SU-DHL-6 (cell line): ENCODE results near the gene TSPAN6.

Experiments used
- H2AFZ ChIP-seq: fragments of 200-600 bp; sonication (generic); 2 replicates; pipeline ENCODE4 v1.6.1; 2014; ENCODE audit warnings: low read depth, mild to moderate bottlenecking, moderate library complexity, mixed read lengths, antibody characterized with exemption, low read length; ENCODE audit not compliant: severe bottlenecking
- H3F3A ChIP-seq: fragments of 200-600 bp; shearing (Covaris generic); 2 replicates; pipeline ENCODE4 v1.6.0; 2016; ENCODE audit warnings: antibody characterized with exemption, mild to moderate bottlenecking; ENCODE audit not compliant: insufficient read depth
- H3K27ac ChIP-seq: fragments of 200-600 bp; sonication (generic); 2 replicates; pipeline ENCODE4 v1.5.1; 2016; ENCODE audit warnings: low read depth, mild to moderate bottlenecking, low read length, moderate library complexity, mixed read lengths
- H3K27me3 ChIP-seq: fragments of 200-600 bp; sonication (generic), shearing (Covaris generic); 2 replicates; pipeline ENCODE4 v1.6.0; 2014; ENCODE audit warnings: mild to moderate bottlenecking, low read length
- H3K36me3 ChIP-seq: fragments of 200-600 bp; sonication (generic); 2 replicates; pipeline ENCODE4 v1.6.1; 2014; ENCODE audit warnings: mild to moderate bottlenecking, low read length, mixed read lengths
- H3K4me2 ChIP-seq: fragments of 300-600, 200-600 bp; shearing (Covaris generic), sonication (generic); 2 replicates; pipeline ENCODE4 v1.6.0; 2014; ENCODE audit warnings: low read length, low read depth, mild to moderate bottlenecking; ENCODE audit not compliant: poor library complexity, severe bottlenecking
- H3K4me3 ChIP-seq: fragments of 200-600 bp; sonication (generic); 2 replicates; pipeline ENCODE4 v1.5.1; 2014; ENCODE audit warnings: antibody characterized with exemption, low read length, mild to moderate bottlenecking, mixed read lengths; ENCODE audit not compliant: insufficient read depth, poor library complexity, severe bottlenecking
- H3K79me2 ChIP-seq: fragments of 200-600 bp; sonication (generic); 2 replicates; pipeline ENCODE4 v1.6.1; 2014; ENCODE audit warnings: mild to moderate bottlenecking, low read length, moderate library complexity; ENCODE audit not compliant: insufficient read depth
- H3K9ac ChIP-seq: fragments of 200-600 bp; sonication (generic); 2 replicates; pipeline ENCODE4 v1.7.0; 2014; ENCODE audit warnings: mild to moderate bottlenecking, low read length
- H3K9me2 ChIP-seq: fragments of 200-600 bp; sonication (generic); replicated peaks from 2 replicates; pipeline ENCODE4 v1.6.1; 2014; ENCODE audit warnings: low read length; ENCODE audit not compliant: insufficient read depth
- H3K9me3 ChIP-seq: fragments of 200-600 bp; sonication (generic); 2 replicates; pipeline ENCODE4 v1.6.1; 2014; ENCODE audit warnings: low read length, mixed read lengths; ENCODE audit not compliant: insufficient read depth
- H4K20me1 ChIP-seq: fragments of 200-600 bp; sonication (generic); 2 replicates; pipeline ENCODE4 v1.6.1; 2014; ENCODE audit warnings: low read depth, mild to moderate bottlenecking, antibody characterized with exemption, low read length, moderate library complexity, mixed read lengths
- CTCF ChIP-seq: fragments of 200-600 bp; sonication (generic); IDR thresholded peaks from one replicate; pipeline ENCODE4 v1.5.1; 2017; ENCODE audit warnings: antibody characterized with exemption, mild to moderate bottlenecking, low read length, moderate library complexity; ENCODE audit not compliant: insufficient read depth, poor library complexity, severe bottlenecking
- EZH2phosphoT487 ChIP-seq: fragments of 200-600 bp; sonication (generic), shearing (Covaris generic); conservative IDR thresholded peaks from 2 replicates; pipeline ENCODE4 v1.6.1; 2018; ENCODE audit warnings: mild to moderate bottlenecking, antibody characterized with exemption, low read length, moderate library complexity, mixed read lengths

Gene TSPAN6

GRCh38 chrX:100677611-100678181 is 41.1 kb upstream of the TSPAN6 start:
- H3K79me2 ChIP-seq = no peaks in the 10 kb centered on the region
- no peak overlapping the region for H3K4me2 ChIP-seq
- no peaks in the 10 kb centered on the region for H3K36me3 ChIP-seq
- H3F3A ChIP-seq = no peaks in the 10 kb centered on the region
- no peaks in the 10 kb centered on the region for H3K9me3 ChIP-seq
- no peaks in the 10 kb centered on the region for H3K9me2 ChIP-seq
- H2AFZ ChIP-seq = no peak overlapping the region
- H4K20me1 ChIP-seq = no peaks in the 10 kb centered on the region
- H3K9ac ChIP-seq = no peak overlapping the region
- no peak overlapping the region for H3K27ac ChIP-seq
- TF ChIP-seq EZH2phosphoT487 (no peak), CTCF (no peak)
- no peaks in the 10 kb centered on the region for H3K27me3 ChIP-seq
- no peak overlapping the region for H3K4me3 ChIP-seq

GRCh38 chrX:100674705-100675104 is 38.1 kb upstream of the TSPAN6 start:
- Histone ChIP-seq H3K4me3 (no peak overlapping the region), H3K9me2 (no peaks in the 10 kb centered on the region), H3K79me2 (no peaks in the 10 kb centered on the region), H3K36me3 (no peaks in the 10 kb centered on the region), H3K27ac (no peak overlapping the region), H4K20me1 (no peaks in the 10 kb centered on the region), H3F3A (no peaks in the 10 kb centered on the region), H3K4me2 (no peak overlapping the region), H2AFZ (no peak overlapping the region), H3K9me3 (no peaks in the 10 kb centered on the region), H3K27me3 (no peaks in the 10 kb centered on the region), H3K9ac (no peak overlapping the region)
- TF ChIP-seq EZH2phosphoT487 = no peak
- TF ChIP-seq CTCF = no peak

- H3K4me2 ChIP-seq = no peak overlapping the region
- no peaks in the 10 kb centered on the region for H3K9me2 ChIP-seq
- H3K79me2 ChIP-seq = no peaks in the 10 kb centered on the region
- no peak overlapping the region for H2AFZ ChIP-seq
- no peak overlapping the region for H3K9ac ChIP-seq
- no peak for TF ChIP-seq EZH2phosphoT487
- no peak for TF ChIP-seq CTCF
- H3K4me3 ChIP-seq = no peak overlapping the region
- H3K36me3 ChIP-seq = no peaks in the 10 kb centered on the region
- H3K27ac ChIP-seq = no peak overlapping the region
- no peaks in the 10 kb centered on the region for H3K9me3 ChIP-seq
- no peaks in the 10 kb centered on the region for H3F3A ChIP-seq
- H3K27me3 ChIP-seq = no peaks in the 10 kb centered on the region
- H4K20me1 ChIP-seq = no peaks in the 10 kb centered on the region
These were observed 36.9 kb upstream of the TSPAN6 start for GRCh38 chrX:100673397-100673953.
